Mesendoderm (in vitro differentiated cells): ENCODE data around the gene SYTL3.

ENCODE experiments used
- DNase-seq: peaks from one replicate; pipeline ENCODE4 v3.0.0; 2013
- H2AK5ac ChIP-seq: 2 replicates; pipeline ENCODE4 v1.6.1; 2013; ENCODE audit warnings: low read length, inconsistent platforms
- H2BK120ac ChIP-seq: 2 replicates; pipeline ENCODE4 v1.6.1; 2013; ENCODE audit warnings: low read depth, mild to moderate bottlenecking, low read length, moderate library complexity, mixed read lengths
- H2BK15ac ChIP-seq: replicated peaks from 2 replicates; pipeline ENCODE4 v1.6.1; 2013; ENCODE audit warnings: low read depth, mild to moderate bottlenecking, moderate library complexity
- H2BK5ac ChIP-seq: 2 replicates; pipeline ENCODE4 v1.6.1; 2013; ENCODE audit warnings: low read length, inconsistent platforms
- H3K18ac ChIP-seq: 2 replicates; pipeline ENCODE4 v1.6.1; 2013; ENCODE audit warnings: mild to moderate bottlenecking, low read length, mixed read lengths
- H3K23ac ChIP-seq: one replicate; pipeline ENCODE4 v1.6.1; 2013; ENCODE audit warnings: low read length
- H3K27ac ChIP-seq: 2 replicates; pipeline ENCODE4 v1.5.1; 2013; ENCODE audit warnings: low read depth, mild to moderate bottlenecking, inconsistent platforms, low read length, moderate library complexity
- H3K27me3 ChIP-seq: 2 replicates; pipeline ENCODE4 v1.6.1; 2013; ENCODE audit warnings: low read length, control low read depth, mild to moderate bottlenecking, inconsistent platforms; ENCODE audit not compliant: insufficient read depth, poor library complexity
- H3K36me3 ChIP-seq: 2 replicates; pipeline ENCODE4 v1.6.1; 2013; ENCODE audit warnings: low read length, inconsistent platforms; ENCODE audit not compliant: control insufficient read depth, insufficient read depth
- H3K4ac ChIP-seq: one replicate; pipeline ENCODE4 v1.6.1; 2013; ENCODE audit warnings: low read depth, mild to moderate bottlenecking, low read length, moderate library complexity
- H3K4me1 ChIP-seq: 2 replicates; pipeline ENCODE4 v1.6.1; 2013; ENCODE audit warnings: low read depth, low read length, inconsistent platforms; ENCODE audit not compliant: control insufficient read depth
- H3K4me2 ChIP-seq: 2 replicates; pipeline ENCODE4 v1.6.1; 2013; ENCODE audit warnings: low read length
- H3K4me3 ChIP-seq: 2 replicates; pipeline ENCODE4 v1.5.1; 2013; ENCODE audit warnings: mild to moderate bottlenecking, low read length
- H3K56ac ChIP-seq: one replicate; pipeline ENCODE4 v1.6.1; 2013; ENCODE audit warnings: low read length
- H3K79me1 ChIP-seq: 2 replicates; pipeline ENCODE4 v1.6.1; 2013; ENCODE audit warnings: low read length, inconsistent platforms
- H3K79me2 ChIP-seq: 2 replicates; pipeline ENCODE4 v1.6.1; 2013; ENCODE audit warnings: mild to moderate bottlenecking, low read length; ENCODE audit not compliant: control insufficient read depth, insufficient read depth
- H3K9ac ChIP-seq: 2 replicates; pipeline ENCODE4 v1.6.1; 2013; ENCODE audit warnings: low read length, inconsistent platforms
- H4K5ac ChIP-seq: one replicate; pipeline ENCODE4 v1.6.1; 2013; ENCODE audit warnings: low read length
- H4K8ac ChIP-seq: one replicate; pipeline ENCODE4 v1.6.1; 2013; ENCODE audit warnings: low read depth, mild to moderate bottlenecking, control low read depth, low read length, moderate library complexity
- WGBS: extraction: QIAGEN DNeasy Blood & Tissue Kit; methylation state at CpG from one replicate; pipeline ENCODE4 v1.1.7; 2013; ENCODE audit warnings: low lambda C conversion rate, missing lambda C conversion rate; ENCODE audit not compliant: insufficient coverage; ENCODE audit errors: extremely low coverage; 5-methylcytosine and 5-hydroxymethylcytosine counted together

The SYTL3 gene

GRCh38 chr6:158772172-158772571 lies 122.3 kb downstream of the SYTL3 start:
- Histone ChIP-seq H3K27me3 (no peaks in the 10 kb centered on the region), H3K79me2 (peaks cover 8% of the 10 kb centered on the region), H3K4me1 (peaks cover 16% of the 10 kb centered on the region), H3K27ac (no peak overlapping the region), H3K23ac (no peak overlapping the region), H2BK120ac (no peak overlapping the region), H2AK5ac (no peak overlapping the region), H3K9ac (no peak overlapping the region), H3K4me2 (no peak overlapping the region), H2BK5ac (no peak overlapping the region), H3K36me3 (peaks cover 29% of the 10 kb centered on the region), H3K18ac (peak overlapping the region; percentile 12), H3K4me3 (no peak overlapping the region), H3K56ac (peak overlapping the region; percentile 35), H3K79me1 (peaks cover 17% of the 10 kb centered on the region), H3K4ac (no peak overlapping the region), H2BK15ac (no peak overlapping the region), H4K5ac (no peak overlapping the region), H4K8ac (no peak overlapping the region)
- WGBS, result no CpG with 5 or more reads among the region's 11 CpGs
- DNase-seq, result no peak

- H4K5ac ChIP-seq, result no peak overlapping the region
- H2AK5ac ChIP-seq, result no peak overlapping the region
- no peak overlapping the region for H4K8ac ChIP-seq
- peak overlapping the region; percentile 52 for H3K56ac ChIP-seq
- no peak overlapping the region for H2BK5ac ChIP-seq
- no peak overlapping the region for H3K4me2 ChIP-seq
- H3K27me3 ChIP-seq, result no peaks in the 10 kb centered on the region
- no peak overlapping the region for H2BK120ac ChIP-seq
- H3K9ac ChIP-seq, result no peak overlapping the region
- peak; percentile 36 for DNase-seq
- no peak overlapping the region for H3K4ac ChIP-seq
- peaks cover 22% of the 10 kb centered on the region for H3K79me1 ChIP-seq
- H3K4me1 ChIP-seq, result peaks cover 16% of the 10 kb centered on the region
- WGBS, result no CpG with 5 or more reads among the region's 6 CpGs
- H3K4me3 ChIP-seq, result no peak overlapping the region
- H3K27ac ChIP-seq, result peak overlapping the region; percentile 60
- no peak overlapping the region for H2BK15ac ChIP-seq
- H3K79me2 ChIP-seq, result peaks cover 14% of the 10 kb centered on the region
- H3K23ac ChIP-seq, result no peak overlapping the region
- no peak overlapping the region for H3K18ac ChIP-seq
- peaks cover 30% of the 10 kb centered on the region for H3K36me3 ChIP-seq
Measured at GRCh38 chr6:158772851-158773371, 123.1 kb downstream of the SYTL3 start.

- peak; percentile 74 for DNase-seq
- Histone ChIP-seq H3K79me2 (peaks cover 19% of the 10 kb centered on the region), H3K36me3 (peaks cover 25% of the 10 kb centered on the region), H3K4me1 (peaks cover 19% of the 10 kb centered on the region), H3K79me1 (peaks cover 26% of the 10 kb centered on the region), H3K4ac (no peak overlapping the region), H2BK15ac (no peak overlapping the region), H3K9ac (peak overlapping the region; percentile 45), H2AK5ac (no peak overlapping the region), H4K8ac (no peak overlapping the region), H3K4me2 (no peak overlapping the region), H3K4me3 (no peak overlapping the region), H2BK5ac (peak overlapping the region; percentile 46), H3K27me3 (no peaks in the 10 kb centered on the region), H3K56ac (peak overlapping the region; percentile 3), H2BK120ac (no peak overlapping the region), H3K27ac (peak overlapping the region; percentile 60), H3K23ac (no peak overlapping the region), H4K5ac (no peak overlapping the region), H3K18ac (no peak overlapping the region)
- no CpG with 5 or more reads among the region's 21 CpGs for WGBS
Measured at GRCh38 chr6:158773581-158774449, 124.0 kb downstream of the SYTL3 start.

- H3K36me3 ChIP-seq, result peaks cover 20% of the 10 kb centered on the region
- H2AK5ac ChIP-seq, result no peak overlapping the region
- no CpG with 5 or more reads among the region's 17 CpGs for WGBS
- no peak overlapping the region for H2BK5ac ChIP-seq
- H3K9ac ChIP-seq, result no peak overlapping the region
- H2BK15ac ChIP-seq, result no peak overlapping the region
- H3K4ac ChIP-seq, result no peak overlapping the region
- peaks cover 19% of the 10 kb centered on the region for H3K79me2 ChIP-seq
- H3K23ac ChIP-seq, result no peak overlapping the region
- H3K27ac ChIP-seq, result peak overlapping the region; percentile 60
- peaks cover 26% of the 10 kb centered on the region for H3K79me1 ChIP-seq
- H3K56ac ChIP-seq, result no peak overlapping the region
- no peak overlapping the region for H3K4me3 ChIP-seq
- no peak overlapping the region for H2BK120ac ChIP-seq
- no peak for DNase-seq
- no peak overlapping the region for H4K5ac ChIP-seq
- no peaks in the 10 kb centered on the region for H3K27me3 ChIP-seq
- peaks cover 19% of the 10 kb centered on the region for H3K4me1 ChIP-seq
- no peak overlapping the region for H4K8ac ChIP-seq
- H3K18ac ChIP-seq, result no peak overlapping the region
- no peak overlapping the region for H3K4me2 ChIP-seq
Measured at GRCh38 chr6:158774717-158775449, 125.0 kb downstream of the SYTL3 start.

- Histone ChIP-seq H3K18ac (no peak overlapping the region), H4K8ac (no peak overlapping the region), H3K4me1 (peaks cover 19% of the 10 kb centered on the region), H3K36me3 (peaks cover 15% of the 10 kb centered on the region), H3K27ac (no peak overlapping the region), H3K23ac (no peak overlapping the region), H3K79me2 (peaks cover 21% of the 10 kb centered on the region), H3K4ac (no peak overlapping the region), H2AK5ac (no peak overlapping the region), H3K79me1 (peaks cover 26% of the 10 kb centered on the region), H3K56ac (no peak overlapping the region), H2BK120ac (no peak overlapping the region), H3K9ac (no peak overlapping the region), H3K27me3 (no peaks in the 10 kb centered on the region), H2BK15ac (no peak overlapping the region), H2BK5ac (no peak overlapping the region), H4K5ac (no peak overlapping the region), H3K4me2 (no peak overlapping the region), H3K4me3 (no peak overlapping the region)
- DNase-seq, result no peak
- no CpG with 5 or more reads among the region's 5 CpGs for whole genome bisulfite sequencing
Measured at GRCh38 chr6:158775832-158776231, 126.0 kb downstream of the SYTL3 start.
